A549 (cell line): ENCODE data around the gene MAPK13. TPM values are rescaled to one million over a fixed set of nuclear protein-coding genes. Genes with fewer than 3 reads are reported as not detected.

Experiments used
- ATAC-seq, 2 experiments: fragments of 200-7000 bp in 1 of 2; fragments of >200 bp in 1 of 2; cut with Nextera tagmentation in 1 of 2; cut with Tn5 transposase in 1 of 2; 3 replicates each; pipeline versions ENCODE4 v1.8.0 to v1.9.1; 2018 to 2020; ENCODE audit warnings: mild to moderate bottlenecking in 1 of 2, moderate library complexity in 1 of 2
- CTCF ChIA-PET: fragments of 300-600 bp; sonication (Branson Sonifier 250); formaldehyde crosslinking; extraction: SDS; loops from one replicate; lab custom pipeline; 2021; ENCODE audit warnings: antibody characterized with exemption, inconsistent platforms; lab: Yijun Ruan, JAX
- POLR2A ChIA-PET: fragments of 350-600 bp; formaldehyde crosslinking; extraction: SDS; loops from one replicate; lab custom pipeline; 2021; ENCODE audit warnings: antibody characterized with exemption, inconsistent platforms; lab: Yijun Ruan, JAX
- DNase-seq, 2 experiments: peaks; one replicate each; pipeline versions ENCODE4 v3.0.0 to v3.0.0-alpha.2; 2011 to 2016; ENCODE audit warnings: low read depth in 1 of 2, low spot score in 1 of 2
- FAIRE-seq: peaks from 2 replicates; lab custom pipeline; 2011; peaks lifted over from hg19 to GRCh38; lab: Jason Lieb, UNC
- H3K27ac ChIP-seq, 2 experiments: fragments of >200 bp; sonication (Bioruptor Twin); formaldehyde crosslinking; 3 replicates each; pipeline ENCODE4 v1.5.1; 2016 to 2017
- H3K4me1 ChIP-seq: fragments of >200 bp; sonication (Bioruptor Twin); formaldehyde crosslinking; 3 replicates; pipeline ENCODE4 v1.6.1; 2016
- H3K4me2 ChIP-seq: fragments of >200 bp; sonication (Bioruptor Twin); formaldehyde crosslinking; 3 replicates; pipeline ENCODE4 v1.6.1; 2016
- H3K4me3 ChIP-seq: fragments of >200 bp; sonication (Bioruptor Twin); formaldehyde crosslinking; 3 replicates; pipeline ENCODE4 v1.5.1; 2016
- H3K9me3 ChIP-seq: fragments of >200 bp; sonication (Bioruptor Twin); formaldehyde crosslinking; 3 replicates; pipeline ENCODE4 v1.6.1; 2016
- ATOH8 ChIP-seq: fragments of 250-450 bp; sonication (Bioruptor Pico); IDR thresholded peaks from 2 replicates; pipeline ENCODE4 v1.5.0; 2020; ENCODE audit warnings: low read depth, mild to moderate bottlenecking, moderate library complexity
- CBX2 ChIP-seq: fragments of 200-600 bp; sonication (generic); IDR thresholded peaks from 2 replicates; pipeline ENCODE4 v1.6.1; 2016; ENCODE audit warnings: low read depth, mild to moderate bottlenecking, borderline replicate concordance
- CBX8 ChIP-seq: fragments of 200-600 bp; sonication (generic); IDR thresholded peaks from 2 replicates; pipeline ENCODE4 v1.6.1; 2016
- CEBPB ChIP-seq, 2 experiments: fragments of >200 bp in 1 of 2; sonication (Bioruptor Twin) in 1 of 2; formaldehyde crosslinking in 1 of 2; IDR thresholded peaks; 2 replicates each; pipeline ENCODE4 v1.6.1; 2012 to 2016
- E2F6 ChIP-seq: IDR thresholded peaks from 2 replicates; pipeline ENCODE4 v1.6.1; 2012; ENCODE audit warnings: low read depth, borderline replicate concordance
- ESRRA ChIP-seq: fragments of 150-350 bp; IDR thresholded peaks from 2 replicates; pipeline ENCODE4 v1.6.1; 2014; ENCODE audit warnings: mild to moderate bottlenecking, low read length, borderline replicate concordance
- FOSB ChIP-seq: fragments of 250-450 bp; sonication (Bioruptor Pico); IDR thresholded peaks from 2 replicates; pipeline ENCODE4 v1.5.0; 2020; ENCODE audit warnings: mild to moderate bottlenecking, moderate library complexity
- HDAC2 ChIP-seq: fragments of 200-600 bp; sonication (generic); IDR thresholded peaks from 2 replicates; pipeline ENCODE4 v1.6.1; 2016
- HES2 ChIP-seq: fragments of >200 bp; sonication (Bioruptor Twin); formaldehyde crosslinking; IDR thresholded peaks from 2 replicates; pipeline ENCODE4 v1.6.1; 2016
- HMGXB4 ChIP-seq: fragments of 250-450 bp; sonication (Bioruptor Pico); IDR thresholded peaks from 2 replicates; pipeline ENCODE4 v1.5.0; 2021; ENCODE audit warnings: mild to moderate bottlenecking, moderate library complexity, borderline replicate concordance
- HOXA7 ChIP-seq: fragments of 250-450 bp; sonication (Bioruptor Pico); IDR thresholded peaks from 2 replicates; pipeline ENCODE4 v1.5.0; 2020; ENCODE audit warnings: mild to moderate bottlenecking, moderate library complexity
- KDM1A ChIP-seq: fragments of 200-600 bp; sonication (generic); IDR thresholded peaks from 2 replicates; pipeline ENCODE4 v1.6.1; 2016; ENCODE audit warnings: low read depth, mild to moderate bottlenecking
- MAZ ChIP-seq: fragments of 150-350 bp; IDR thresholded peaks from 2 replicates; pipeline ENCODE4 v1.6.1; 2014; ENCODE audit warnings: antibody characterized with exemption, low read depth, low read length, borderline replicate concordance
- MYC ChIP-seq: IDR thresholded peaks from 2 replicates; pipeline ENCODE4 v1.6.1; 2012; ENCODE audit warnings: mild to moderate bottlenecking, inconsistent platforms, low read length, improper control_type of control experiment, borderline replicate concordance
- NR3C1 ChIP-seq: fragments of >200 bp; sonication (Bioruptor Twin); formaldehyde crosslinking; IDR thresholded peaks from 3 replicates; pipeline ENCODE4 v1.6.1; 2017
- PBX3 ChIP-seq: IDR thresholded peaks from 2 replicates; pipeline ENCODE4 v1.6.1; 2012
- POLR2AphosphoS2 ChIP-seq: conservative IDR thresholded peaks from 2 replicates; pipeline ENCODE4 v1.6.1; 2012; ENCODE audit warnings: low read length, improper control_type of control experiment, inconsistent platforms
- WGBS: methylation state at CpG from one replicate; pipeline ENCODE4 v1.1.6; 2017; ENCODE audit errors: missing lambda C conversion rate; 5-methylcytosine and 5-hydroxymethylcytosine counted together
- polyA plus RNA-seq, 4 experiments: library from polyadenylated mRNA; depleted of rRNA in 3 of 4; stranded (reverse); fragments of >200 nt; fragmentation: RNase III in 1 of 4; extraction: RNeasy Plus Mini Kit Qiagen cat#74134 plus additional on column Dnase treatment in 1 of 4; gene quantifications; 2 replicates in 3 of 4; 3 replicates in 1 of 4; pipeline ENCODE4 v1.2.3, GENCODE V29; 2011 to 2017

The MAPK13 gene
- polyA plus RNA-seq, 2 of the 4 experiments (the other 2 are of a cell fraction), result 0.45 to 0.63 TPM

- WGBS, result 30% methylated on average over 8 of the region's 8 CpGs
These were observed 34.6 kb upstream of the MAPK13 start for GRCh38 chr6:36095497-36096391.

GRCh38 chr6:36098253-36098919, 31.9 kb upstream of the MAPK13 start:
- FAIRE-seq, result no peak
- no peak for DNase-seq
- TF ChIP-seq KDM1A (no peak), MYC (no peak), ATOH8 (no peak), MAZ (no peak), CEBPB (IDR thresholded peaks at IDR 0.05) (no peak), CBX8 (no peak), CBX2 (no peak), ESRRA (no peak), PBX3 (no peak)
- 95% methylated on average over 3 of the region's 3 CpGs for WGBS
- POLR2A ChIA-PET, result no interaction called here
- no peak overlapping the region for H3K4me2 ChIP-seq
- CTCF ChIA-PET, result no interaction called here
- no peak overlapping the region for H3K4me3 ChIP-seq
- no peak overlapping the region for H3K27ac ChIP-seq
- peaks cover 22% of the 10 kb centered on the region for H3K4me1 ChIP-seq
- no peak for ATAC-seq
- no peaks in the 10 kb centered on the region for H3K9me3 ChIP-seq

More at GRCh38 chr6:36095497-36096391, 34.6 kb upstream of the MAPK13 start:
- Histone ChIP-seq H3K9me3 (no peaks in the 10 kb centered on the region), H3K4me2 (peak overlapping the region; percentile 64), H3K27ac (peak overlapping the region; percentile 56 to 68), H3K4me3 (no peak overlapping the region), H3K4me1 (peaks cover 22% of the 10 kb centered on the region)
- ChIA-PET POLR2A (interaction anchor here (1.9 kb wide), 1 partner anchor 68 kb away, joined by 8 read pairs; the partner anchor contains the start of gene MAPK14), CTCF (interaction anchor here (0.6 to 7.0 kb wide), 48 partner anchors 9 to 448 kb away, joined by 3 to 84 read pairs (median 4); partner anchors contain the start of gene MAPK14)
- DNase-seq (peak in 1 of 2 experiments; percentile 71), FAIRE-seq (no peak), ATAC-seq (peak; percentile 76 to 82)
- TF ChIP-seq NR3C1 (no peak), HES2 (no peak), HOXA7 (CRISPR knock-in tag) (no peak), HDAC2 (no peak), MYC (no peak), E2F6 (no peak), HMGXB4 (no peak), POLR2AphosphoS2 (no peak), FOSB (CRISPR knock-in tag) (no peak)
